GM12891 (cell line): ENCODE results near the gene PTPN5.

ENCODE experiments used
- DNase-seq: peaks from one replicate; pipeline ENCODE4 v3.0.0; 2011; ENCODE audit warnings: low spot score; ENCODE audit not compliant: insufficient read length
- FAIRE-seq: peaks from 2 replicates; lab custom pipeline; 2011; peaks lifted over from hg19 to GRCh38; lab: Jason Lieb, UNC
- PAX5 ChIP-seq: IDR thresholded peaks from 2 replicates; pipeline ENCODE4 v1.6.1; 2011; ENCODE audit warnings: low read length, moderate library complexity, mild to moderate bottlenecking; ENCODE audit not compliant: insufficient read depth, severe bottlenecking
- POLR2A ChIP-seq: IDR thresholded peaks from 2 replicates; pipeline ENCODE4 v1.6.1; 2011; ENCODE audit warnings: low read depth, low read length, control low read depth
- POLR2AphosphoS5 ChIP-seq: IDR thresholded peaks from 2 replicates; pipeline ENCODE4 v1.6.1; 2011; ENCODE audit warnings: low read depth, low read length, control low read depth
- POU2F2 ChIP-seq: IDR thresholded peaks from 2 replicates; pipeline ENCODE4 v1.6.1; 2011; ENCODE audit warnings: low read depth, mild to moderate bottlenecking, control low read depth, low read length, moderate library complexity
- SPI1 ChIP-seq: IDR thresholded peaks from 2 replicates; pipeline ENCODE4 v1.6.1; 2011; ENCODE audit warnings: low read depth, low read length, control low read depth
- TAF1 ChIP-seq: IDR thresholded peaks from 2 replicates; pipeline ENCODE4 v1.6.1; 2011; ENCODE audit warnings: low read depth, low read length, control low read depth

Gene PTPN5

DNA sequence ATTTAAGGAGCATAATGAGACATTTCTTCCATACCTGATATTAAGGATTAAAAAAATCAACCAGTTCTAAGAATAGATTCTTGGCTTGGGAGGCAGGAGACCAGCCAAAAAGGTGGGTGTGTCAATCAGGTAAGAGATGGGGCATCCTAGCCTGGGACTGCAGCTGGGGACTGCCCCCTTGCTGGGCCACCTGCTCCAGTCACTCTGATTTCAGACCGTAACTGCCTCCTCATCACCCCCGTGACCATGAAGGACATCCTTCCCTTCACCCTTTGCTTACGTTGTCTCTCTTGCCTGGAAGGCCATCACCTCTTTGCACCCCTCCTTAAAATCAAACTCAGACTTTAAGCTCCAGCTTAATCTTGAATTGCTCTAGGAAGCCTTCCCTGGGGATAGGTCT lies 17.9 kb downstream of the PTPN5 start:
- FAIRE-seq = no peak
- TF ChIP-seq POLR2AphosphoS5 (no peak), SPI1 (no peak), TAF1 (no peak), POLR2A (no peak), POU2F2 (no peak), PAX5 (no peak)
- DNase-seq = no peak

DNA sequence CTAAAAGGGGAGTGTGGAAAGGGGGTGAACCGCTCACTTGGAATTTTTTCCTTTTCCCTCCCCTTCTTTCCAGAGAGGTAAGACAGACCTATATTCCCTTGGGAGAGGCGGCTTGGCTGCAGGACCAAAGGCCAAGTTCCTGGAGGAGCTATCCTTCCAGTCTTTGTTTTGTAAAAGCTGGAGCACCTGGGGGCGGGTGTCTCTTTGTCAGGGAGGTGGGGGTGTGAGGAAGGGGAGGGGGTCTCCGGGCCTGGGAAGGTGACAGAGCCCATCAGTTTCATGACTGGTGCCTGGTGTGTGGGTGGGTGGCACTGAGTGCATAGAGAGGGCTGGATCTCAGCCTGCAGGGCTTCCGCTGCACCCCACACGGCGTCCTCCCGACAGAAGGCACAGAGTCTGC lies 18.5 kb downstream of the PTPN5 start:
- no peak for DNase-seq
- no peak for FAIRE-seq
- TF ChIP-seq SPI1 (no peak), PAX5 (no peak), POLR2A (no peak), POU2F2 (no peak), TAF1 (no peak), POLR2AphosphoS5 (no peak)

DNA sequence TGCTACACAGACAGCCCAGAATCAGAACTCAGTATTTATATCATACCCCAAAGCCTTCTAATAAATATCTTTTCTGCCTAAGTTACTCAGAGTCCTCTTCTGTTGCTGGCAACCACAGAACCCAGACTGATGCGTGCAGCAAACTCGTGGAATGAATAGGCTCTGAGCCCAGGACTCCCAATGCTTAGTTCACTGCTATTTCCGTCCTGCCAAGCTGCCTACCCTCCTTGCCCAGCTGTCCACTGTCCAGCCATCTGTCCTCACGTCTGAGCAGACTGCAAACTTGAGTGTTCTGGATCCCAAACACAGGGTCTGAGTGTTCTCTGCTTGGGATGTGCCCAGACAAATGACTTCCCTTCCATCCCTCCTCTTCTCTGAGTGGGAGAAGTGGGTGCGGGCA lies 19.4 kb downstream of the PTPN5 start:
- DNase-seq = no peak
- no peak for TF ChIP-seq TAF1
- TF ChIP-seq POLR2A = no peak
- TF ChIP-seq SPI1 = no peak
- no peak for TF ChIP-seq POU2F2
- FAIRE-seq = no peak

DNA sequence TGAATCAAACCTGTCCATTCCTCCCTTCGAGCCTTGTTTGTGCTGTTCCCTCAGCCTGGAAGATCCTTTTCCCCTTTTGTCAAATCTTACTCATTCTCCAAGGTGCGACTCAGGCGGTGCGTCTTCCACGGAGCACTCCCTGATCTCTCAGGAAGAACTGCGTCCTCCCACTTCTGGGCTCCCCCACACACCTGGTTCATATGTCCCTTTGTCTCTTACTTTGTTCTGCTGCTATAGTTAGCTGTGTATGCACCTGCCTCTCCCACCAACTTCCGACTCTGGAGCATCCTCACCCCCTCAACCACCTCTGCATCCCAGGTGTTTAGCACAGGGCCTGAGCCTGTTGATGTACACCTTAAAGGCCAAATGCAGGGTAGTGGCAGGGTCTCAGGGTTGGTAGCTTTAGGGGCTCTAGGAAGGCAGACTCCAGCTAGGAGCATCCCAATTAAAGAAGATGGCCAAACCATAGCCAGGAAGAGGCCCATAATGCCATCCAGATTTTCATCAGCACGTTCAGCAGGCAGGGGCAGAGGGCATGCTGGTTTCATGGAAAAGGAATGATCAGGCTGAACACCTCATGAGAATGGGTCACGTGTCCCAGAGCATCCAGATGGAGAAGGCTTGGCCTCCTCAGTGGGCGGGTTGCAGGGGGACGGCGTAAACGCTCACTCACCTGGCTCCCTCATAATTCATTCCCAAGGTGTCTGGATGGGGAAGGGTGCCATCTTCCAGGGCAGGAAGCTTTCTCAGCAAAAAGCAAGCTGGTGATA lies 20.1 kb downstream of the PTPN5 start:
- no peak for TF ChIP-seq PAX5
- no peak for TF ChIP-seq POLR2AphosphoS5
- TF ChIP-seq POU2F2 = no peak
- TF ChIP-seq TAF1 = no peak
- TF ChIP-seq SPI1 = no peak
- no peak for TF ChIP-seq POLR2A
- no peak for FAIRE-seq

DNA sequence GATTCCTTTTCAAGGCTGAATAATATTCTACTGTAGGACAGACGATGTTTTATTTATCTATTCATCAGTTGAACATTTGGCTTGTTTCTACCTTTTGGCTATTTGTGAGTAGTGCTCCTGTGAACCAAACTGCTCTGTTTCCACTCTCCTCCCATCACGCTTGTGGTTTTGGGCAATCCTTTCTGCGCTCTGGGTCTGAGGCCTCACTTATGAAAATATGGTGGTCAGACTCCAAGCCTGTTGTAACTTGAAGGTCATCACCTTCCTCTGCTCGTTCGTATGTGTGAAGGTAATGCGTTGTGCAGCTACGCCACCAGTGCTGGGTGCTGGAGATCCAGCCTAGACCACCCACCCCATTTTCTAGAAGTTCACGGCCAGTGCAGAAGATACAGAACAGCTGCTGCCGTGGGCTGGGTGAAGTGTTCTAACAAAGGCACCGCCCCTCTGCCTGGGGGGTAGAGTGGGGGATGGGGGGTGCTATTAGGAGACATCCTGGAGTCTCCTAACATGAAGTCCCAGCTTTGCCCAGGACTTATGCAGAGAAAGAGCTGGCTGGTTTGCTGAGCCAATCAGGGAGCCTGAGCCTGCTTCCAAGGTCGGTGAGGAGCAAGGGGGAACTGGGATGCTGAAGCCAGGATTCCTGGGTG lies 21.0 kb downstream of the PTPN5 start:
- no peak for DNase-seq
- FAIRE-seq = no peak
- no peak for TF ChIP-seq PAX5
- no peak for TF ChIP-seq TAF1
- TF ChIP-seq POLR2AphosphoS5 = no peak
- no peak for TF ChIP-seq POU2F2
- TF ChIP-seq SPI1 = no peak
- no peak for TF ChIP-seq POLR2A

More for the DNA sequence above, 20.1 kb downstream of the PTPN5 start:
- no peak for DNase-seq

DNA sequence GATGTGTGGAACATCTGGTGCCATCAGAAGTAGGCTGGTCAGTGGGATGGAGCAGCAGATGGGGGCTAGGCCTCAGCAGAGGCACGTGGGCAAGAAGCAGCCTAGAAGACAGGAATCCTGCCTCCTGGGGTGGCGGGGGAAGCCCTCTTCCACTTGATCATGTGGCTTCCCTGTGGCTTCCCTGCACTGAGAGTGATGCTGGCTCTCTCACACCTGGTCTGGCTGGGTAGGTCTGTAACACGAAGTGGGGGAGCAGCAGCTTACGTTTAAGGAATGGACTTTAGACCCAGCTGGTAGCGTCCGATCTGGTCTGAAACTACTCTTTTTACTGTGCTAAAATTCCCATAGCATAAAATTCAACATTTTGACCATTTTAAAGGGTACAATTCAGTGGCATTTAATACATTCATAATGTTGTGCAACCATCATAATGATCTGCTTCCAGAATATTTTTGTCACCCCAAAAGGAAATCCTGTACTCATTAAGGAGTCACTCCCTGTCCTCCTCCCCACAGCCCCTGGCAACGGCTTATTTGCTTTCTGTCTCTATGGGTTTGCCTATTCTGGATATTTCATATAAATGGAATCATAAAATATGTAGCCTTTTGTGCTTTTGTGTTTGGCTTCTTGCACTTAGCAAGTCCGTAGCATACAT lies 21.7 kb downstream of the PTPN5 start:
- TF ChIP-seq POLR2A = no peak
- peak; percentile 73 for TF ChIP-seq SPI1
- peak; percentile 92 for FAIRE-seq
- DNase-seq = no peak

DNA sequence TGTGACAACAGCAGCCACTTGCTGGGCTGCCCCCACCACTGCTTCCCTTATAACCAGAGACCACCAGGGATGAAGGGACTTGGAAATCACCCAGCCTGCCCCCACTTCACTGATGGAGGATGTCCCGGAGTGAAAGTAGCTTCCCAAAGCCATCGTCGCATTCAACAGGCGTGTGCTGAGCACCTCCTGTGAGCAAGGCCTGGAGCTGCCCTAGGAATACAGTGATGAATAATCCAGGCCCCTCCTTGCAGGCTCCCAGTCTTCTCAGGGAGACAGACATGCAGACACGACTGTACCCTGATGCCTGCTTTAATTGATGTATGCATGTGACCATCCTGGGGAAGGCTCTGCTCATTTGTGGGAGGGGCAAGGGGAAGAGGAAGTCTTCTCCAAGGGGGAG lies 22.6 kb downstream of the PTPN5 start:
- DNase-seq (no peak), FAIRE-seq (peak; percentile 5)
- TF ChIP-seq POLR2A (no peak), SPI1 (no peak), POLR2AphosphoS5 (no peak)

DNA sequence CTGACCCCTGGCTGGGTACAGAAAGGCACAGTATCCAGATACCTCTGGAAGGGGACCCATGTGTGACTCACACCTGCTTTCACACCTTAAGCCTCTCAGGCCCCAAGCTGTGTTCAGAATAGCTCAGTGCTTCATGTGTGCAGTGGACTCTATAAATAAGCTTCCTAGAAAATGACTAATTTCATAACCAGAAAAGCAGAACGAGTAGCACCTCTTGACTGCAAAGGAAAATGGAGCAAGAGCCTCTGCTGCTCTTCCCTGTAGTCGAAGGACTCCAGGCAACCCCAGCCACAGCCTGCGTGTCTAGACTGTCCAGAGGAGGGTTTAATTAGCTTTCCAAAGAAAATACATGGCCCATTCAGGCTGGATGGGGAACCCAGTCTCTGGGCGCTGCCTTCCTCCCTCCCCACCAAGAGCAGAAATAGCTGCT lies 23.1 kb downstream of the PTPN5 start:
- FAIRE-seq = peak; percentile 92

DNA sequence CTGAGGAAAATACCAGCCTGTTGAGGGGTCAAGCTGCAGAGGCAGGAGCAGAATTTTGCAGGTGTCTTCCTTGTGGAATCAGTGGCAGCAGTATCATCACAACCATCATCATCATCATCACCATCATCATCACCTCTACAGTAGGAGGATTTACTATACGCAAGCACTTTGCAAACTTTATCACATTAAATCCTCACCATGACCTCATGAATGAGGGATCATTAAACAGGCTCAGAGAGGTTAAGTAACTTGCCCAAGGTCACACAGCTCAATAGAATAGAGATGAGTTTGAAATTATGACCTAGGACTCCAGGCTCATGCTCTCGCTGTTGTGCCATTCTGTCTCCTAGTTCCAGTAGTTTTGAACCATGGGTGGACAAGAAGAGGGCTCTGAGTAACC lies 25.6 kb downstream of the PTPN5 start:
- TF ChIP-seq TAF1 (no peak), POU2F2 (no peak), SPI1 (no peak), PAX5 (no peak), POLR2AphosphoS5 (no peak), POLR2A (no peak)
- FAIRE-seq (no peak), DNase-seq (no peak)

More for the DNA sequence above, 23.1 kb downstream of the PTPN5 start:
- TF ChIP-seq POLR2A (no peak), SPI1 (peak; percentile 67)
- peak; percentile 49 for DNase-seq

DNA sequence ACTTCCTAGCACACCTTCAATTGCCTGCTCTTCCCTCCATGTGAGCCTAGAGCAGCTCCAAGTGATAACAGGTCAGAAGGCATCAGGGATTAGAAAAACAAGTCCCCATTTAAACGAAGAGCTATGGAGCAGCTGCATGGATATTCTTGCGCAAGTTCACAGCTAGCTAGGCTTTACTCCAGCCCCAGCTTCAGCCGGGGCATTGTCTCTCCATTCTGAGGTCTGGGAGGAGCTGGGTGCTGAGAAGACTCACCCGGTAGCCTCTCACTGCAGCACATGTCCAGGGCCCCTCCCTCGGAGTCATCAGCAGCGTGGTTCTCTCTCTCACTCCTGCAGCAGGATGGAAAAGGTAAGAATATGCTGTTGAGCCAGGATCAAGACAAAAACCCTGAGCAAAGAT lies 26.0 kb downstream of the PTPN5 start:
- FAIRE-seq (no peak), DNase-seq (no peak)
- TF ChIP-seq POLR2A = no peak
- no peak for TF ChIP-seq SPI1
- TF ChIP-seq TAF1 = no peak
- no peak for TF ChIP-seq PAX5
- no peak for TF ChIP-seq POLR2AphosphoS5
- TF ChIP-seq POU2F2 = no peak
